IMR-90 (cell line): ENCODE results near the gene LRRC58. TPM values are rescaled to one million over a fixed set of nuclear protein-coding genes. Genes with fewer than 3 reads are reported as not detected.

Experiments
- ATAC-seq: fragments of 200-7000 bp; cut with Tn5 transposase; 2 replicates; pipeline ENCODE4 v1.9.1; 2020; ENCODE audit warnings: low read depth, mild to moderate bottlenecking, moderate library complexity
- BruUV-seq: library from RNA; stranded (reverse); fragments of 400-500 nt; replicated peaks from 2 replicates; lab custom pipeline; 2021; lab: Mats Ljungman, UMichigan
- CTCF ChIA-PET: fragments of 300-600 bp; formaldehyde crosslinking; extraction: SDS; loops from one replicate; lab custom pipeline; 2021; ENCODE audit warnings: antibody characterized with exemption; lab: Yijun Ruan, JAX
- POLR2A ChIA-PET: fragments of 300-600 bp; sonication (Branson Sonifier 250); formaldehyde crosslinking; loops from one replicate; lab custom pipeline; 2022; ENCODE audit warnings: antibody characterized with exemption; ENCODE audit not compliant: unreplicated experiment; lab: Charles Lee
- DNase-seq: peaks from one replicate; pipeline ENCODE4 v3.0.0; 2013
- H2AFZ ChIP-seq: replicated peaks from 2 replicates; pipeline ENCODE3; 2013; ENCODE audit warnings: low read length, mild to moderate bottlenecking; ENCODE audit not compliant: poor library complexity
- H2AK5ac ChIP-seq: 2 replicates; pipeline ENCODE4 v1.6.1; 2013; ENCODE audit warnings: low read depth, low read length, inconsistent platforms
- H2AK9ac ChIP-seq: replicated peaks from 2 replicates; pipeline ENCODE3; 2013; ENCODE audit warnings: mild to moderate bottlenecking, low read depth, low read length, moderate library complexity; ENCODE audit not compliant: poor library complexity
- H2BK120ac ChIP-seq: 2 replicates; pipeline ENCODE4 v1.6.1; 2013; ENCODE audit warnings: low read depth, low read length, inconsistent platforms
- H2BK15ac ChIP-seq: 3 replicates; pipeline ENCODE4 v1.6.1; 2013; ENCODE audit warnings: low read depth, low read length, inconsistent platforms
- H2BK20ac ChIP-seq: 2 replicates; pipeline ENCODE4 v1.6.1; 2013; ENCODE audit warnings: low read depth, mild to moderate bottlenecking, inconsistent platforms, low read length, moderate library complexity
- H2BK5ac ChIP-seq: 2 replicates; pipeline ENCODE4 v1.6.1; 2013; ENCODE audit warnings: mild to moderate bottlenecking, low read depth, low read length, inconsistent platforms; ENCODE audit not compliant: poor library complexity, severe bottlenecking
- H3K14ac ChIP-seq: replicated peaks from 2 replicates; pipeline ENCODE4 v1.6.1; 2013; ENCODE audit warnings: low read depth, low read length, inconsistent platforms
- H3K18ac ChIP-seq: 2 replicates; pipeline ENCODE4 v1.6.1; 2013; ENCODE audit warnings: low read depth, low read length, control low read depth
- H3K23ac ChIP-seq: 2 replicates; pipeline ENCODE4 v1.6.1; 2013; ENCODE audit warnings: low read depth, low read length, inconsistent platforms
- H3K27ac ChIP-seq: 2 replicates; pipeline ENCODE4 v1.5.1; 2013; ENCODE audit warnings: mild to moderate bottlenecking, control low read depth, low read length; ENCODE audit not compliant: insufficient read depth
- H3K27me3 ChIP-seq: 2 replicates; pipeline ENCODE4 v1.6.1; 2013; ENCODE audit warnings: low read length; ENCODE audit not compliant: control insufficient read depth, insufficient read depth
- H3K36me3 ChIP-seq: 2 replicates; pipeline ENCODE4 v1.6.1; 2013; ENCODE audit warnings: low read length, mixed read lengths; ENCODE audit not compliant: control insufficient read depth, insufficient read depth
- H3K4ac ChIP-seq: 2 replicates; pipeline ENCODE4 v1.6.1; 2013; ENCODE audit warnings: low read depth, low read length, inconsistent platforms
- H3K4me1 ChIP-seq: 2 replicates; pipeline ENCODE4 v1.6.1; 2013; ENCODE audit warnings: low read length, mixed read lengths; ENCODE audit not compliant: control insufficient read depth, insufficient read depth
- H3K4me2 ChIP-seq: 2 replicates; pipeline ENCODE4 v1.6.1; 2013; ENCODE audit warnings: low read depth, mild to moderate bottlenecking, control low read depth, low read length, moderate library complexity
- H3K4me3 ChIP-seq: 2 replicates; pipeline ENCODE4 v1.5.1; 2013; ENCODE audit warnings: low read depth, mild to moderate bottlenecking, control low read depth, low read length, moderate library complexity; ENCODE audit not compliant: insufficient read depth
- H3K56ac ChIP-seq: 2 replicates; pipeline ENCODE4 v1.6.1; 2013; ENCODE audit warnings: low read length, inconsistent platforms; ENCODE audit not compliant: insufficient read depth; ENCODE audit errors: extremely low read depth
- H3K79me1 ChIP-seq, 2 experiments: 2 replicates each; pipeline ENCODE4 v1.6.1; 2013; ENCODE audit warnings: low read length in 2 of 2, inconsistent platforms in 1 of 2, low read depth in 1 of 2
- H3K9ac ChIP-seq: 2 replicates; pipeline ENCODE4 v1.6.1; 2013; ENCODE audit warnings: low read depth, low read length, control low read depth
- H3K9me1 ChIP-seq: 2 replicates; pipeline ENCODE4 v1.6.1; 2013; ENCODE audit warnings: low read length, inconsistent platforms; ENCODE audit not compliant: insufficient read depth
- H3K9me3 ChIP-seq: 2 replicates; pipeline ENCODE4 v1.6.1; 2013; ENCODE audit warnings: low read length; ENCODE audit not compliant: control insufficient read depth, insufficient read depth
- H4K20me1 ChIP-seq: 2 replicates; pipeline ENCODE4 v1.6.1; 2013; ENCODE audit warnings: low read length, inconsistent platforms; ENCODE audit not compliant: insufficient read depth
- H4K5ac ChIP-seq: 2 replicates; pipeline ENCODE4 v1.6.1; 2013; ENCODE audit warnings: mild to moderate bottlenecking, low read depth, low read length, control low read depth
- H4K8ac ChIP-seq, 2 experiments: 2 replicates each; pipeline ENCODE4 v1.6.1; 2013; ENCODE audit warnings: low read depth in 2 of 2, low read length in 2 of 2, control low read depth in 1 of 2, inconsistent platforms in 1 of 2
- H4K91ac ChIP-seq: 2 replicates; pipeline ENCODE4 v1.6.1; 2013; ENCODE audit warnings: low read depth, low read length, inconsistent platforms; ENCODE audit not compliant: insufficient read depth
- CEBPB ChIP-seq: IDR thresholded peaks from 2 replicates; pipeline ENCODE4 v1.6.1; 2012; ENCODE audit warnings: low read depth, low read length, improper control_type of control experiment
- CHD1 ChIP-seq: IDR thresholded peaks from 2 replicates; pipeline ENCODE4 v1.6.1; 2012; ENCODE audit warnings: low read depth, low read length, improper control_type of control experiment
- CTCF ChIP-seq: conservative IDR thresholded peaks from 2 replicates; pipeline ENCODE4 v1.5.1; 2012; ENCODE audit warnings: mild to moderate bottlenecking, low read depth, low read length, improper control_type of control experiment
- FOS ChIP-seq: fragments of 150-350 bp; IDR thresholded peaks from 2 replicates; pipeline ENCODE4 v1.6.1; 2016; ENCODE audit warnings: low read depth, low read length
- MAZ ChIP-seq: IDR thresholded peaks from 2 replicates; pipeline ENCODE4 v1.6.1; 2012; ENCODE audit warnings: low read depth, mild to moderate bottlenecking, low read length, improper control_type of control experiment, moderate library complexity, borderline replicate concordance
- MXI1 ChIP-seq: IDR thresholded peaks from 2 replicates; pipeline ENCODE4 v1.6.1; 2012; ENCODE audit warnings: low read depth, mild to moderate bottlenecking, low read length, moderate library complexity, borderline replicate concordance
- NFE2L2 ChIP-seq: fragments of 150-350 bp; IDR thresholded peaks from 2 replicates; pipeline ENCODE4 v1.6.1; 2016; ENCODE audit warnings: low read depth, mild to moderate bottlenecking, low read length
- POLR2A ChIP-seq: IDR thresholded peaks from 2 replicates; pipeline ENCODE4 v1.6.1; 2012; ENCODE audit warnings: mild to moderate bottlenecking, low read depth, low read length
- RAD21 ChIP-seq: IDR thresholded peaks from 2 replicates; pipeline ENCODE4 v1.6.1; 2012; ENCODE audit warnings: low read length, improper control_type of control experiment
- RCOR1 ChIP-seq: IDR thresholded peaks from 2 replicates; pipeline ENCODE4 v1.6.1; 2012; ENCODE audit warnings: mild to moderate bottlenecking, low read length, improper control_type of control experiment; ENCODE audit not compliant: insufficient replicate concordance
- RFX5 ChIP-seq: IDR thresholded peaks from 2 replicates; pipeline ENCODE4 v1.8.0; 2012; ENCODE audit warnings: low read depth, mild to moderate bottlenecking, low read length, moderate library complexity
- SMC3 ChIP-seq: fragments of 150-350 bp; IDR thresholded peaks from 2 replicates; pipeline ENCODE4 v1.6.1; 2016; ENCODE audit warnings: low read depth, mild to moderate bottlenecking, antibody characterized with exemption, low read length, moderate library complexity
- WGBS, 2 experiments: methylation state at CpG; one replicate each; pipeline versions ENCODE4 v1.1.5 to v1.1.7; 2013; ENCODE audit warnings: missing lambda C conversion rate in 2 of 2; ENCODE audit not compliant: insufficient read length in 1 of 2; ENCODE audit errors: extremely low coverage in 2 of 2; 5-methylcytosine and 5-hydroxymethylcytosine counted together
- dilution Hi-C: fragments of 300-500 bp; cut with HindIII; formaldehyde crosslinking; loops from one replicate; pipeline ENCODE4 v1.14.3; 2018; ENCODE audit warnings: low sequenced_read_pairs; ENCODE audit not compliant: unreplicated experiment
- in situ Hi-C: fragments of 300-500 bp; cut with MboI; formaldehyde crosslinking; loops from 3 replicates; pipeline ENCODE4 v1.14.3; 2019; ENCODE audit warnings: low sequenced_read_pairs, inconsistent platforms, mixed read lengths
- intact Hi-C: fragments of 100-400 bp; cut with micrococcal nuclease; formaldehyde crosslinking; loops from 2 replicates; pipeline ENCODE4 v1.10.0; 2022
- polyA plus RNA-seq, 3 experiments: library from polyadenylated mRNA; depleted of rRNA; stranded (reverse); fragments of >200 nt; gene quantifications; 2 replicates each; pipeline ENCODE4 v1.2.3, GENCODE V29; 2012; ENCODE audit warnings: low replicate concordance in 1 of 3
- total RNA-seq: library from RNA; depleted of rRNA; stranded (reverse); fragments of >200 nt; gene quantifications from 2 replicates; pipeline ENCODE4 v1.2.3, GENCODE V29; 2012

LRRC58 gene
- total and polyA plus RNA-seq, 2 of the 4 experiments (the other 2 are of a cell fraction), result 5.0 to 13.4 TPM

DNA sequence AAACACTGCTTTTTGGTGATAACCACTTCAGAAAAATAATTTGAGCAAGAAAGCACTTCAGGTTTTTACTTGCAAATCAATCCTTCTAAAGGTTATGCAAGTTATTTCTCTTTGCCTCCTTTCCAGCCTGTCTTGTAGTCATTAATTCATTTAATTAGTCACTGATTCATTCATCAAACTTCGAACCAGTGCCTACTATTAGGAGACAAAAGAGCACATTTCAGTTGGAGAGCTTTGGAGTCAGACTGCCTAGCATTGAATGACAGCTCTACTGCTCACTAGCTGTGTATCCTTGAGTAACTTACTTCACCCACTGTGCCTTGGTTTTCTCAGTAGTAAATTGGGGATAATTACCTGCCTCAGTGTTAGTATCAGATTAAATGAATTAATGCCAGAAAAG lies 14.9 kb upstream of the LRRC58 start:
- no CpG with 5 or more reads among the region's 1 CpG for WGBS, 2 experiments
- H4K20me1 ChIP-seq, result no peaks in the 10 kb centered on the region

More for the DNA sequence above, 14.9 kb upstream of the LRRC58 start:
- no peak overlapping the region for H3K27ac ChIP-seq
- H2AK5ac ChIP-seq, result no peak overlapping the region
- DNase-seq (no peak), ATAC-seq (no peak)
- no peaks in the 10 kb centered on the region for H3K36me3 ChIP-seq
- no peaks in the 10 kb centered on the region for H3K79me1 ChIP-seq
- no peaks in the 10 kb centered on the region for H3K9me3 ChIP-seq
- peaks cover 22% of the 10 kb centered on the region for H3K27me3 ChIP-seq
- H3K4me2 ChIP-seq, result no peak overlapping the region
- H3K14ac ChIP-seq, result no peak overlapping the region
- H3K9me1 ChIP-seq, result no peaks in the 10 kb centered on the region; the same call in 1 of the 2 replicates
- no peak overlapping the region for H2BK5ac ChIP-seq
- H4K5ac ChIP-seq, result no peak overlapping the region
- TF ChIP-seq FOS (no peak), CEBPB (no peak), RCOR1 (no peak), RAD21 (no peak), CHD1 (no peak), CTCF (no peak), POLR2A (no peak), MXI1 (no peak), RFX5 (no peak), SMC3 (no peak), MAZ (no peak), NFE2L2 (no peak)
- H3K4me3 ChIP-seq, result no peak overlapping the region
- H3K4ac ChIP-seq, result no peak overlapping the region
- no peak overlapping the region for H2BK120ac ChIP-seq
- no peak overlapping the region for H3K18ac ChIP-seq
- no peak overlapping the region for H2BK20ac ChIP-seq
- POLR2A ChIA-PET, result no interaction called here
- intact Hi-C loops, result no loop called here
- H2AK9ac ChIP-seq, result no peak overlapping the region
- H3K56ac ChIP-seq, result no peak overlapping the region
- no peak overlapping the region for H3K9ac ChIP-seq
- H3K23ac ChIP-seq, result no peak overlapping the region
- in situ Hi-C loops, result no loop called here
- no peaks in the 10 kb centered on the region; the same call in 1 of the 2 replicates for H3K4me1 ChIP-seq
- dilution Hi-C loops, result no loop called here
- no peak overlapping the region for H2AFZ ChIP-seq
- no peak overlapping the region for H4K8ac ChIP-seq
- no TSS peak for BruUV-seq
- H2BK15ac ChIP-seq, result no peak overlapping the region
- no peak overlapping the region for H4K91ac ChIP-seq
- CTCF ChIA-PET, result no interaction called here
